ENCODE data around the gene COX6A1.
"Not testable (repeated sequence)": the region's sequence is repeated elsewhere in the genome, so short reads cannot be mapped to it uniquely, and the experiment has no call there.

Gene COX6A1

GRCh38 chr12:120428597-120429229 is 9.2 kb upstream of the COX6A1 start:
- DNase-seq: no peak

- no peak for DNase-seq
Measured at GRCh38 chr12:120429368-120429767, 8.5 kb upstream of the COX6A1 start.

- DNase-seq: no peak
Measured at GRCh38 chr12:120432772-120433525, 5.0 kb upstream of the COX6A1 start.

GRCh38 chr12:120438495-120439198 is 734 bp downstream of the COX6A1 start:
- DNase-seq: no peak

GRCh38 chr12:120439646-120440247 is 1.8 kb downstream of the COX6A1 start:
- DNase-seq: no peak

GRCh38 chr12:120444676-120445075 is 6.8 kb downstream of the COX6A1 start:
- DNase-seq: no peak

- peak in 1 of 2 experiments; percentile 50 for DNase-seq
Measured at GRCh38 chr12:120445911-120446843, 8.3 kb downstream of the COX6A1 start, which contains the start of the genes GATC and TRIAP1. TSS of gene GATC (plus strand) at chr12:120446444. CDS start at chr12:120446481, 37 bp downstream. TSS of gene TRIAP1 (minus strand) at chr12:120446384. CDS start at chr12:120446372, 12 bp downstream.

- not testable (repeated sequence) for DNase-seq
Measured at GRCh38 chr12:120446844-120447178, 8.9 kb downstream of the COX6A1 start.

GRCh38 chr12:120447992-120448391 is 10.1 kb downstream of the COX6A1 start:
- no peak for DNase-seq

- not testable (repeated sequence) for DNase-seq
Measured at GRCh38 chr12:120452524-120452923, 14.6 kb downstream of the COX6A1 start.

GRCh38 chr12:120453060-120453750 is 15.3 kb downstream of the COX6A1 start:
- no peak for DNase-seq

- no peak for DNase-seq
Measured at GRCh38 chr12:120453977-120454376, 16.1 kb downstream of the COX6A1 start.

GRCh38 chr12:120455302-120455701 is 17.4 kb downstream of the COX6A1 start:
- no peak for DNase-seq

- DNase-seq: no peak
Measured at GRCh38 chr12:120457133-120457532, 19.2 kb downstream of the COX6A1 start.

GRCh38 chr12:120460157-120460556 is 22.2 kb downstream of the COX6A1 start:
- DNase-seq: no peak

- no peak for DNase-seq
Measured at GRCh38 chr12:120462099-120462640, 24.3 kb downstream of the COX6A1 start.

GRCh38 chr12:120463712-120464111 is 25.8 kb downstream of the COX6A1 start:
- no peak for DNase-seq

- DNase-seq: no peak
Measured at GRCh38 chr12:120465756-120466155, 27.8 kb downstream of the COX6A1 start.

- no peak for DNase-seq
Measured at GRCh38 chr12:120466560-120467315, 28.8 kb downstream of the COX6A1 start.

- DNase-seq: no peak
Measured at GRCh38 chr12:120467439-120467838, 29.5 kb downstream of the COX6A1 start.
